ENCODE results near the gene RUNX1. TPM values are rescaled to one million over a fixed set of nuclear protein-coding genes. Genes with fewer than 3 reads are reported as not detected.
A peak's percentile ranks its signal among the peaks of the same experiment; 100 is the strongest.

Gene RUNX1
- total and polyA plus RNA-seq, 10 donors: 4.8 to 70.0 (median 43.6) TPM

GRCh38 chr21:35051287-35051818, 2.3 kb upstream of the RUNX1 start:
- 2 to 5% (median 4%) methylated on average over 12 of the region's 12 CpGs for WGBS, 5 donors
- peaks cover 0 to 4% (median 0%) of the 10 kb centered on the region in 7 donors for H3K27me3 ChIP-seq (replicated peaks in 1 of 7)
- H3K4me3 ChIP-seq: peak overlapping the region in 1 of 8 donors; percentile 79
- H3K9me3 ChIP-seq: no peaks in the 10 kb centered on the region
- H3K4me1 ChIP-seq: peaks cover 17 to 63% (median 54%) of the 10 kb centered on the region in 6 donors
- intact Hi-C loops (cut with DNase I; ENCODE audit: low total_unique reads): loop anchor here (5.0 to 10.0 kb wide), 2 partner anchors 164 to 353 kb away; no protein-coding TSS in a partner anchor
- DNase-seq: peak; percentile 96
- peak overlapping the region; percentile 58 to 97 (median 92) for H3K27ac ChIP-seq
- TF ChIP-seq POLR2A (IDR thresholded peaks at IDR 0.05) (no peak), CTCF (IDR thresholded peaks at IDR 0.05 in 8 of 11, conservative IDR thresholded peaks at IDR 0.05 in 3 of 11) (peak; percentile 45 to 85 (median 71)), POLR2AphosphoS5 (IDR thresholded peaks at IDR 0.05) (peak; percentile 76 to 83 (median 83))
- no peaks in the 10 kb centered on the region for H3K36me3 ChIP-seq

GRCh38 chr21:35050348-35051286, 1.5 kb upstream of the RUNX1 start:
- Histone ChIP-seq H3K36me3 (no peaks in the 10 kb centered on the region), H3K27me3 (replicated peaks in 1 of 7) (peaks cover 0 to 4% (median 0%) of the 10 kb centered on the region in 7 donors), H3K4me1 (peaks cover 17 to 70% (median 61%) of the 10 kb centered on the region in 6 donors), H3K9me3 (no peaks in the 10 kb centered on the region), H3K4me3 (peak overlapping the region in 1 of 8 donors; percentile 79), H3K27ac (peak overlapping the region; percentile 58 to 97 (median 92))
- 39 to 50% (median 49%) methylated on average over 15 of the region's 15 CpGs for WGBS, 5 donors
- DNase-seq: no peak
- TF ChIP-seq CTCF (IDR thresholded peaks at IDR 0.05 in 8 of 11, conservative IDR thresholded peaks at IDR 0.05 in 3 of 11) (no peak), POLR2A (IDR thresholded peaks at IDR 0.05) (no peak), POLR2AphosphoS5 (IDR thresholded peaks at IDR 0.05) (no peak)
- intact Hi-C loops (cut with DNase I; ENCODE audit: low total_unique reads): loop anchor here (5.0 to 10.0 kb wide), 2 partner anchors 163 to 354 kb away; no protein-coding TSS in a partner anchor

- Histone ChIP-seq H3K4me3 (peak overlapping the region; percentile 32 to 79 (median 49)), H3K9me3 (no peaks in the 10 kb centered on the region), H3K27ac (peak overlapping the region; percentile 63 to 97 (median 92)), H3K27me3 (replicated peaks in 1 of 7) (peaks cover 0 to 4% (median 0%) of the 10 kb centered on the region in 7 donors), H3K4me1 (peaks cover 30 to 95% (median 85%) of the 10 kb centered on the region in 6 donors), H3K36me3 (no peaks in the 10 kb centered on the region)
- intact Hi-C loops (cut with DNase I; ENCODE audit: low total_unique reads): no loop called here
- DNase-seq: peak; percentile 90
- TF ChIP-seq POLR2AphosphoS5 (IDR thresholded peaks at IDR 0.05): peak in 2 of 3 donors; percentile 59 to 69
- TF ChIP-seq POLR2A (IDR thresholded peaks at IDR 0.05): no peak
- 18 to 41% (median 22%) methylated on average over 6 of the region's 6 CpGs for WGBS, 5 donors
Measured at GRCh38 chr21:35048183-35048601, 910 bp downstream of the RUNX1 start.

GRCh38 chr21:35046880-35047229, 2.2 kb downstream of the RUNX1 start:
- peak; percentile 79 for DNase-seq
- intact Hi-C loops (cut with DNase I; ENCODE audit: low total_unique reads): no loop called here
- Histone ChIP-seq H3K27me3 (replicated peaks in 1 of 7) (peaks cover 0 to 4% (median 0%) of the 10 kb centered on the region in 7 donors), H3K27ac (peak overlapping the region; percentile 37 to 97 (median 92)), H3K4me3 (peak overlapping the region; percentile 15 to 79 (median 48)), H3K9me3 (no peaks in the 10 kb centered on the region), H3K4me1 (peaks cover 44 to 99% (median 95%) of the 10 kb centered on the region in 6 donors), H3K36me3 (peaks cover 0 to 9% (median 0%) of the 10 kb centered on the region in 6 donors)
- TF ChIP-seq CTCF (IDR thresholded peaks at IDR 0.05 in 8 of 11, conservative IDR thresholded peaks at IDR 0.05 in 3 of 11) (no peak), POLR2A (IDR thresholded peaks at IDR 0.05) (no peak), POLR2AphosphoS5 (IDR thresholded peaks at IDR 0.05) (no peak)
- 4 to 10% (median 7%) methylated on average over 8 of the region's 8 CpGs for WGBS, 5 donors

All from spleen (tissue), 11 donors.